ENCODE data around the gene NRARP. TPM values are rescaled to one million over a fixed set of nuclear protein-coding genes. Genes with fewer than 3 reads are reported as not detected.

NRARP gene
- total and polyA plus RNA-seq, 2 of the 13 experiments (the other 11 are each of a cell fraction or from before 2014, with no cell fraction given): 0.22 to 0.46 TPM

- TF ChIP-seq ARHGAP35 (CRISPR knock-in tag; IDR thresholded peaks at IDR 0.05; ENCODE audit: borderline replicate concordance) (no peak; the same call in 1 of the 2 replicates), ZSCAN25 (CRISPR knock-in tag; IDR thresholded peaks at IDR 0.05) (peak; percentile 13; the same call in 1 of the 2 replicates), MTA1 (CRISPR knock-in tag; IDR thresholded peaks at IDR 0.05; ENCODE audit: borderline replicate concordance) (peak; percentile 41; the same call in 1 of the 2 replicates), AGO1 (IDR thresholded peaks at IDR 0.05; ENCODE audit: low read depth, low read length, poor library complexity, severe bottlenecking) (peak; percentile 5), RNF2 (conservative IDR thresholded peaks at IDR 0.05; ENCODE audit: low read depth) (0 out of 2 replicates have a peak, but pooled peaks have one; percentile 39), LRRFIP1 (CRISPR knock-in tag; conservative IDR thresholded peaks at IDR 0.05) (no peak), DNMT1 (CRISPR knock-in tag; IDR thresholded peaks at IDR 0.05) (no peak), TGIF2 (CRISPR knock-in tag; IDR thresholded peaks at IDR 0.05) (no peak; the same call in 1 of the 2 replicates), EED (CRISPR knock-in tag; IDR thresholded peaks at IDR 0.05) (no peak), RBFOX2 (IDR thresholded peaks at IDR 0.05; ENCODE audit: low read depth, low read length) (peak; percentile 87), GZF1 (CRISPR knock-in tag; IDR thresholded peaks at IDR 0.05) (peak; percentile 88; the same call in 1 of the 2 replicates), DR1 (CRISPR knock-in tag; IDR thresholded peaks at IDR 0.05) (peak; percentile 71), HNRNPLL (IDR thresholded peaks at IDR 0.05; ENCODE audit: low read depth, low read length, poor library complexity, severe bottlenecking) (peak; percentile 70), KLF11 (CRISPR knock-in tag; IDR thresholded peaks at IDR 0.05) (peak; percentile 74; the same call in 1 of the 2 replicates), SRSF9 (IDR thresholded peaks at IDR 0.05; ENCODE audit: borderline replicate concordance, insufficient read depth, low read depth, low read length, poor library complexity, severe bottlenecking) (no peak), NFKB2 (CRISPR knock-in tag; IDR thresholded peaks at IDR 0.05; ENCODE audit: borderline replicate concordance) (peak; percentile 72; the same call in 1 of the 2 replicates), ZFP90 (CRISPR knock-in tag; IDR thresholded peaks at IDR 0.05; ENCODE audit: borderline replicate concordance) (0 out of 2 replicates have a peak, but pooled peaks have one; percentile 25), RBM39 (IDR thresholded peaks at IDR 0.05; ENCODE audit: low read depth, low read length, poor library complexity, severe bottlenecking) (peak; percentile 91)
- TF ChIP-seq, protein P1, sequence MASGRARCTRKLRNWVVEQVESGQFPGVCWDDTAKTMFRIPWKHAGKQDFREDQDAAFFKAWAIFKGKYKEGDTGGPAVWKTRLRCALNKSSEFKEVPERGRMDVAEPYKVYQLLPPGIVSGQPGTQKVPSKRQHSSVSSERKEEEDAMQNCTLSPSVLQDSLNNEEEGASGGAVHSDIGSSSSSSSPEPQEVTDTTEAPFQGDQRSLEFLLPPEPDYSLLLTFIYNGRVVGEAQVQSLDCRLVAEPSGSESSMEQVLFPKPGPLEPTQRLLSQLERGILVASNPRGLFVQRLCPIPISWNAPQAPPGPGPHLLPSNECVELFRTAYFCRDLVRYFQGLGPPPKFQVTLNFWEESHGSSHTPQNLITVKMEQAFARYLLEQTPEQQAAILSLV (CRISPR knock-in tag; IDR thresholded peaks at IDR 0.05; ENCODE audit: borderline replicate concordance): peak; percentile 75; the same call in 1 of the 2 replicates
- TF ChIP-seq, protein P2, sequence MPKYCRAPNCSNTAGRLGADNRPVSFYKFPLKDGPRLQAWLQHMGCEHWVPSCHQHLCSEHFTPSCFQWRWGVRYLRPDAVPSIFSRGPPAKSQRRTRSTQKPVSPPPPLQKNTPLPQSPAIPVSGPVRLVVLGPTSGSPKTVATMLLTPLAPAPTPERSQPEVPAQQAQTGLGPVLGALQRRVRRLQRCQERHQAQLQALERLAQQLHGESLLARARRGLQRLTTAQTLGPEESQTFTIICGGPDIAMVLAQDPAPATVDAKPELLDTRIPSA (CRISPR knock-in tag; IDR thresholded peaks at IDR 0.05; ENCODE audit: borderline replicate concordance): no peak
- TF ChIP-seq, protein P3, sequence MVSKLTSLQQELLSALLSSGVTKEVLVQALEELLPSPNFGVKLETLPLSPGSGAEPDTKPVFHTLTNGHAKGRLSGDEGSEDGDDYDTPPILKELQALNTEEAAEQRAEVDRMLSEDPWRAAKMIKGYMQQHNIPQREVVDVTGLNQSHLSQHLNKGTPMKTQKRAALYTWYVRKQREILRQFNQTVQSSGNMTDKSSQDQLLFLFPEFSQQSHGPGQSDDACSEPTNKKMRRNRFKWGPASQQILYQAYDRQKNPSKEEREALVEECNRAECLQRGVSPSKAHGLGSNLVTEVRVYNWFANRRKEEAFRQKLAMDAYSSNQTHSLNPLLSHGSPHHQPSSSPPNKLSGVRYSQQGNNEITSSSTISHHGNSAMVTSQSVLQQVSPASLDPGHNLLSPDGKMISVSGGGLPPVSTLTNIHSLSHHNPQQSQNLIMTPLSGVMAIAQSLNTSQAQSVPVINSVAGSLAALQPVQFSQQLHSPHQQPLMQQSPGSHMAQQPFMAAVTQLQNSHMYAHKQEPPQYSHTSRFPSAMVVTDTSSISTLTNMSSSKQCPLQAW (CRISPR knock-in tag; IDR thresholded peaks at IDR 0.05): peak; percentile 71; the same call in 1 of the 2 replicates
Measured at GRCh38 chr9:137277329-137278041, 24.6 kb downstream of the NRARP start, which contains the start of gene TOR4A (continued).
